Measurements from ENCODE around the gene EBLN2.

Gene EBLN2

GRCh38 chr3:73061416-73061815, at the start of gene EBLN2:
EBLN2 (plus strand) TSS chr3:73061659; CDS start chr3:73062082, 423 bp downstream.
- no peak for DNase-seq (ENCODE audit: low read depth in 2 of 2, low spot score in 1 of 2)

GRCh38 chr3:73018298-73018697, 43.2 kb upstream of the EBLN2 start:
- no peak for DNase-seq (ENCODE audit: low read depth in 2 of 2, low spot score in 1 of 2)

- DNase-seq (ENCODE audit: low read depth in 2 of 2, low spot score in 1 of 2) = no peak
Measured at GRCh38 chr3:73018790-73019441, 42.5 kb upstream of the EBLN2 start.

- DNase-seq (ENCODE audit: low read depth in 2 of 2, low spot score in 1 of 2) = no peak
Measured at GRCh38 chr3:73021301-73021835, 40.1 kb upstream of the EBLN2 start.

- no peak for DNase-seq (ENCODE audit: low read depth in 2 of 2, low spot score in 1 of 2)
Measured at GRCh38 chr3:73024836-73025235, 36.6 kb upstream of the EBLN2 start.

- no peak for DNase-seq (ENCODE audit: low read depth in 2 of 2, low spot score in 1 of 2)
Measured at GRCh38 chr3:73026111-73026759, 35.2 kb upstream of the EBLN2 start.

- DNase-seq (ENCODE audit: low read depth in 2 of 2, low spot score in 1 of 2) = no peak
Measured at GRCh38 chr3:73026760-73027113, 34.7 kb upstream of the EBLN2 start.

- no peak for DNase-seq (ENCODE audit: low read depth in 2 of 2, low spot score in 1 of 2)
Measured at GRCh38 chr3:73028803-73029202, 32.7 kb upstream of the EBLN2 start.

GRCh38 chr3:73029321-73029796, 32.1 kb upstream of the EBLN2 start:
- DNase-seq (ENCODE audit: low read depth in 2 of 2, low spot score in 1 of 2) = no peak

- no peak for DNase-seq (ENCODE audit: low read depth in 2 of 2, low spot score in 1 of 2)
Measured at GRCh38 chr3:73030073-73030597, 31.3 kb upstream of the EBLN2 start.

GRCh38 chr3:73031573-73032103, 29.8 kb upstream of the EBLN2 start:
- DNase-seq (ENCODE audit: low read depth in 2 of 2, low spot score in 1 of 2) = no peak

GRCh38 chr3:73036694-73037591, 24.5 kb upstream of the EBLN2 start:
- DNase-seq (ENCODE audit: low read depth in 2 of 2, low spot score in 1 of 2) = no peak

- DNase-seq (ENCODE audit: low read depth in 2 of 2, low spot score in 1 of 2) = no peak
Measured at GRCh38 chr3:73041537-73041936, 19.9 kb upstream of the EBLN2 start.

- no peak for DNase-seq (ENCODE audit: low read depth in 2 of 2, low spot score in 1 of 2)
Measured at GRCh38 chr3:73043414-73043813, 18.0 kb upstream of the EBLN2 start.

GRCh38 chr3:73045391-73045790, 16.1 kb upstream of the EBLN2 start:
- no peak for DNase-seq (ENCODE audit: low read depth in 2 of 2, low spot score in 1 of 2)

GRCh38 chr3:73046195-73046594, 15.3 kb upstream of the EBLN2 start:
- no peak for DNase-seq (ENCODE audit: low read depth in 2 of 2, low spot score in 1 of 2)

- no peak for DNase-seq (ENCODE audit: low read depth in 2 of 2, low spot score in 1 of 2)
Measured at GRCh38 chr3:73049319-73049718, 12.1 kb upstream of the EBLN2 start.

GRCh38 chr3:73052857-73053256, 8.6 kb upstream of the EBLN2 start:
- DNase-seq (ENCODE audit: low read depth in 2 of 2, low spot score in 1 of 2) = no peak

- no peak for DNase-seq (ENCODE audit: low read depth in 2 of 2, low spot score in 1 of 2)
Measured at GRCh38 chr3:73055583-73055982, 5.9 kb upstream of the EBLN2 start.

- no peak for DNase-seq (ENCODE audit: low read depth in 2 of 2, low spot score in 1 of 2)
Measured at GRCh38 chr3:73056014-73056844, 5.2 kb upstream of the EBLN2 start.
